HG03439 (cell line): ENCODE data around the gene KHK.

Experiments used
- ATAC-seq: cut with Tn5 transposase; IDR thresholded peaks from one replicate; pipeline ENCODE4 v1.9.1; 2021; ENCODE audit warnings: mild to moderate bottlenecking, moderate library complexity; ENCODE audit not compliant: unreplicated experiment

The KHK gene

GRCh38 chr2:27086724-27087593, at the start of gene KHK:
KHK (plus strand) TSS chr2:27086772; CDS start chr2:27087260, 488 bp downstream.
- ATAC-seq = peak; percentile 11

DNA sequence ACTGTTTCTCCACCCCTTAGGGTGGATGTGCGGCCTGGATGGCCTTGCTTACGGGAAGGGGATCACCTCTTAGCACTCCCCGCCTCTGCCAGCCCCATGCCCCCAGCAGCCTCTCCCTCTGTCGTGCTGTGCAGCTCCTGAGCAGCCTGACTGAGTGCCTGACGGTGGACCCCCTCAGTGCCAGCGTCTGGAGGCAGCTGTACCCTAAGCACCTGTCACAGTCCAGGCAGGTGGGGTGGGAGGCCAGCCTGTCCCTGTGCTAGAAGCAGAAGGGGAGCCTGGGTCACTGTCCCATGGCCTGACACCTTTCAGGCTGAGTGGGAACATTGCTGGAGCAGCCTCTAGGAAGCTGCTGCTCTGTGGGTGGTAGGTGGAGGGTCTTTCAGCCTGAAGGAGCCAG, 48.6 kb upstream of the KHK start:
- ATAC-seq = no peak

- ATAC-seq = no peak
These were observed 47.8 kb upstream of the KHK start for GRCh38 chr2:27038631-27039339.

DNA sequence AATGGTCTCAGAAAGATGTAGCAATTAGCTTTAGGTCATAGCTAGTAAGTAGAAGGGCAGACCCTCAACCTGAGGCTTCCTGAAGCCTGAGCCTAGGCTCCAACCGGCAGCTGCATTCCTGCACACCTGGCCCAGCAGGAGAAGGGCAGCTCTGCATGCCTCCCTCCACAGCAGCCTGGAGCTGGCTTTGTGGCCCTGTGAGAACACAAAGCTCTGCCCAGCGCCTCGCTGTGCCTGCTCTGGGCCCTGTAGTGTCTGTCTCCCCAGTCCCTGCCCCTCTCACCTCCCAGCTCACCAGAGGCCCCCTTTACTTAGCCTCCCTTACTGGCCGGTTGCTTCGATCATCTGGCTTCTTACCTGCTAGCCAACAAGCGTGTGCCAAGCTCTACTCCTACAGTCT, 47.1 kb upstream of the KHK start:
- ATAC-seq = no peak

DNA sequence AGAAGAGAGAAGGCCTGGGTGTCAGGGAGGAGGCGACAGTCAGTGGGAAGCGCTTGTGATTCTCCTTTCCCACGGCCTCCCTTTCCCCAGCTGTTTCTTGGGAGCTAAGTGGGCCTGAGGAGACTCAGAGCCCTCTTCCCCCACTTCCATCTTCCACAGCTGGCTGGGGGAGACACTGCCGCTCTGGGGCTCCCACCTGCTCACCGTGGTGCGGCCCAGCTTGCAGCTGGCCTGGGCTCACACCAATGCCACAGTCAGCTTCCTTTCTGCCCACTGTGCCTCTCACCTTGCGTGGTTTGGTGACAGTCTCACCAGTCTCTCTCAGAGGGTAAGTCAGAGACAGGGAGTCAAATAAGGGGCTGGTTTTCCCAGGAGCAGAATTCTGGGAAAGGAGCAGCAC, 46.7 kb upstream of the KHK start:
- no peak for ATAC-seq

DNA sequence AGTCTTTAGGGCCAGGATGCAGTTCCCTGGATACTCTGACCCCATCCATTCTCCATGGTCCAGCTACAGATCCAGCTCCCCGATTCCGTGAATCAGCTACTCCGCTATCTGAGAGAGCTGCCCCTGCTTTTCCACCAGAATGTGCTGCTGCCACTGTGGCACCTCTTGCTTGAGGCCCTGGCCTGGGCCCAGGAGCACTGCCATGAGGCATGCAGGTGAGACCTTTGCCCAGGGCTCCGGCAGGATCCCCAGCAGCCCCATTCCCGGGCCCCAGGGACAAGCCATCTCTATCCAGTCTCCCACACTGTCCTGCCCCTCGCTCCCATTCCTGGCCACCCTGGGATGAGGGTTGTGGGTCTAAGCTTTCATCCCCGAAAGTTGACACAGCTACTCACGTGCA, 46.3 kb upstream of the KHK start:
- ATAC-seq = no peak

DNA sequence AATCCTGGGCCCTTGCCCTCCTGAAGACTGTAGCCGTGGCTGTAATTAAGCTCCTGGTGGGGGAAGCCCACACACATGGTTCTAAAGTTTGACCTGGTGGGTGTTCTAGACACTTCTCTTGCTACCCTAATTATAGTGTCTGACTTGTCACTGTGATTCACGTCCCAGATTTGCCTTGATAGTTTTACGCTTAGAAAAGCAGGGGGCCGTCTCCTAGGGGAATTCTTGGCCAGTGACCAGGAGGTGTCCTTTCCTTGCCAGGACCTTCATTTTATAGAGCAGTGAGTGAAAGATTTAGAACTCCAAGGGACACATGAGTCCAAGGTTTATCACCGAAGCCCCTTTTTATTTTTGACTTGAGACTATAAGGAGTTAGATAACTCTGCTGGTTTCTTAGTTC, 44.8 kb upstream of the KHK start:
- no peak for ATAC-seq

GRCh38 chr2:27042159-27042661, 44.4 kb upstream of the KHK start:
- peak; percentile 39 for ATAC-seq

DNA sequence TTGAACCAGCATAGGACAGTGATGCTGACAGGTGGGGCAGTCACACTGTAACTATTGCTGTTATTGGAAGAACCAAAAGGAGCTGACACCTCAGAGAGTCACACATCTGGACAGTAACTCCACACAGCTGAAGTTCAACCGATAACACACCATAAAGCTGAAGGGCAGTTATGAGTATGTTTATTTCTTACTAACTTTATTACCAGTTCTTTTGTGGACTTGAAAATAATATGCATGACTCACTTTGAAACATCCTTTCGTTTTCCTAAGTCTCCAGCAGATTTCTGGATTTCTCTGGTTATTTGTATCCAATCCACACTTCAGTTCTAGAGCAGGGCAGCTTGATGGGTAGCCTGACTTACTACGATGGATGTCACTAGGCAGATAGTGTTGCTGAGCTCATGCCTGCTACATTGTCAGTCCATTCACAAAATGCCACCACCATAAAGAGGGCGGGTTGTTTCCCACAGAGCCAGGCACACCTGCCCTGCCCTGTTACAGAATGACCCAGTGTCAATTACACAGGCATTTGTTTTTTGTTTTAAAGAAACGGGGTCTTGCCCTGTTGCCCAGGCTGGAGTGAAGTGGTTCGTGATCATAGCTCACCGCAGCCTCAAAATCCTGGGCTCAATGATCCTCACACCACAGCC, 43.5 kb upstream of the KHK start:
- no peak for ATAC-seq

DNA sequence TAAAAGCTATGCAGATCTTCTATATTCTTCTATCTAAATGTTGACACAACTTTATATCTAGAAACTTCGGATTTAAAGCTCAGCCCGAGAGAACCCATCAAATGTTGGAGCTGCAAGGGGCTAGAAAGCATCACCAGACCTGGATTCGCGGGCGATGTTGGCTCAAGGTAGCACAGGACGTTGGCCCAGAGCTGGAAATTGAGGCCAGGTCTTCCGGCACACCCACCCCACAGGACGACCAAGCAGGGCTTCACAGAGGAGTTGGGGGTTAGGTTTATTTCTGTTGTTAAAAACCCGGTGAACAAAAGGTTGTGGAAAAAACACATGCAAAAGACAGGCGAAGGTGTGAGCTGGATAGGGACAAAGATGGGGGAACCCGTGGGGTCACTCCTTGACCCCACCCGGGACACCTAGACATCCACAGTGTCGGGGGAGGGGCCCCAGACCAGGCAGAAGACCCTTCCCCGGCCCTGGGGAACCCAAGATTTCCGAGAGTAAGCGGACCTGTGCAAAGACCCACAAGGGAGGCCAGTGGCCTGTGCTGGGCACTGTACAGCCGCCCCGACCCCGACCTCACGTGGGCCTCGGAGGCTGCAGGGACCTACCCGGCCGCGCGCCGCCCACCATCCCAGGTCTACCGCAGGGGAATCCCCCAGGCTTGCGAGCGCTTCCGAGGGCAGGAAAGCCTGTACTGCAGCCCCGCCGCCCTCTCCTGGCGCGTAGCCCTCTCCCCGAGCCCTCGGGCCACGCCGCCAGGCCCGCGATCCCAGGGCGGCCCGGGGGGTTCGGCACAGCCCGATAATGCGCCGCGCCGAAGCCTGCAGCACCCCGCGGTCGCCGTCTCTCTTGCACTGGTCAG, 36.9 kb upstream of the KHK start:
- peak; percentile 17 for ATAC-seq

DNA sequence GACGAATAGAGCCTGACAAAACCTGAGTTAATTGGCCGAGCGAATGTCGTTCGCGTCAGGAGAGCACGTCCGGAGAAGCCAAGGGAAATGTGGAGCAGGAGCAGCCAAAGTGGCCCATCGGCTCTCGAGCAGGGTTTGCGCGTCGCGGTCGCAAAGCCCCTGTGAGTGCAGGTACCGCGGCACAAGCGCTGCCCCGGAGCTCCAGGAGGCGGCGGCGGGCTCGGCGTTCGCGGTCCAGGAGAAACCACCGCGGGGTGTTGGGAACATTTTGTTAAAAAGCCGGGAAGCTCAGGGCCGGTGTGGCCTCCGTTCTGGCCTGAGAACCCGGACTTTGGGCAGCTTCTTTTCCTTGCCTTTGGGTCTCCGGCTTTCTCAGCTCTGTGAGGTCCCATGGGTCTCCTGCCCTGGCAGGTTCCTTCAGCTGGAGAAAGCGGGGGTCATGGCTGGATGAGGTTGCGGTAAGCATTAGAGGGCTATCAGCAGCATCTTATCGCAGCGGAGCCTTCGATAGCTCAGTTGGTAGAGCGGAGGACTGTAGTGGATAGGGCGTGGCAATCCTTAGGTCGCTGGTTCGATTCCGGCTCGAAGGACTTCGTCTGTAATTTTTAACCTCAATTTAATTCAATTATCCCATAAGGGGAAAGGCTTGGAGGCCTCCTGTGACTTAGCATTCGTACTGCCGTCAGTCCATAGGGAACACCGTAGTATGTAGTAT, 36.1 kb upstream of the KHK start:
- peak; percentile 54 for ATAC-seq

DNA sequence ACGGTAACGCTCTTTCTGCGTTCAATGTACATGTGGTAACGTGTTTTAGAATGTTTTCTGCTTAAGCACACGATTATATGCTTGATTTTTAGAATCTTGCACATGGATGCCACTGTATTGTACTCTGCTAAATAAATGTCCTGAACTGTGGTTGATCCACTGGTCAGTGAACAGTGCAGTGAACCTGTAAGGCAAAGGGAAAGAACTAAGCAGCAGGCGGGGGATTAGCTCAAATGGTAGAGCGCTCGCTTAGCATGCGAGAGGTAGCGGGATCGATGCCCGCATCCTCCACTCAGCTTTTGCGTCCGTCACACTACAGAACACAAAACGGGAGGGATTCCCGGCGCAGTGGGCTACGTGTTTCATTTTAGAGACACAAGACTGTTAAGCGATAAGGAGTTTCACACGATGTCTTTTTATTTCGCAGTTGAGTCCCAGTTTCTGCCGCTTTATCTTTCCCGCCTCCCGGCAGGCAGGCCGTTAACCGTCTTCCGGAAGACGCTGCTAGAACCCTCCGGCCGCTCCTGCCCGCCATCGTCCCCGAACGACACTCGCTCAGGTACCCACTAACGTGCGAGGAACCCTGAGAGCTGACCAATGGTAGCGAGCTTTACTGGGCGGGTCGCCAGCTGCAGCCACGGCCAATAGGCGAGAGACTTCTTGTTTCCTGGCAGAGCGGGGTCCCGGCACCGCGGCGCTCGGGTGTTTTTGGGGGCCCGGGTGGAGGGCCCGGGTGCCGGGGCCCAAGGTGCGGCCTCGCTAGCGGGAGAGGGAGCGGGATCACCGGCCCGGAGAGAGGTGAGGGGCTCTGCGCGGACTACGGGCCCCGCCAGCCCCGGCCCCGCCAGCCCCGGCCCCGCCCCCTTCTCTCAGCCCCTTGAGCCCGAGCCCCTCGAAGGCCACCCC, 35.3 kb upstream of the KHK start, which contains the start of gene AGBL5:
Gene AGBL5 (plus strand): TSS at position 673 of the 906 bp plus-strand sequence. CDS start 1,291 bp downstream, outside the sequence.
- ATAC-seq = peak; percentile 71

DNA sequence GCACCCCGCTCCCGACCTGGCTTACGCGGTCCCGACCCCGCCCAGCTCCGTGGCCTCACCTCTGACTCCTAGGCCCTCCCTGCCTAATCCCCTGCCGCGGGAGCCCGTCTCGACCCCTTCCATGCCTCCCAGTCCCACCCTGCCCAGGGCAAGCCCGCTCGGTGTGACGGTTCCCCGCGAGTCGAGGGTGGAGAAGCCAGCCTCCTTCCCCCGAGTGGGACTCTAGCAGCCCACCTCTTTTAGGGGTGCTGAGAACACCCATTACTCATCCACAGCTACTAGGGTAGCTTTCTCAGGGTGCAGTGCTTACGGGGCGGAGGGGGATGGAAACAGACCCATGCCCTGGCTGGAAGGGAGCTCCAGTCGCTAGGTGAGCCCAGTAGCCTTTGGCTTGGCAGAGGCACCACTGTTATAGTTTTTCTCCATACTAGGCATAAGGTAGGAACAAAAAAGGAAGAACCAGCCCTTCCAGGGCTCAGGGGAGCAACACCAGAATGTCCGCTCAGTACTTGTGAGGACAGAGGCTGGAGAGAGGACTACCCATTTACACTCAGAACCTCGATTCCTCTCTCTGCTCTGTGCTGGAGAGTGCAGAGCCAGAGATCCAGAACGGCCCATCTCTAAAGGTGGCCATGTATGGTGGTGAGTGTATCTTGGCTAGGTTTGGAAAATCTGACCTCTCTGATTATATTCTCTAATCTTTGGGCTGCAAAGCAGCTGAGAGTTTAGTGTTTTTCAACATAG, 34.5 kb upstream of the KHK start:
- ATAC-seq = no peak

GRCh38 chr2:27053321-27053720, 33.3 kb upstream of the KHK start:
- ATAC-seq = no peak

DNA sequence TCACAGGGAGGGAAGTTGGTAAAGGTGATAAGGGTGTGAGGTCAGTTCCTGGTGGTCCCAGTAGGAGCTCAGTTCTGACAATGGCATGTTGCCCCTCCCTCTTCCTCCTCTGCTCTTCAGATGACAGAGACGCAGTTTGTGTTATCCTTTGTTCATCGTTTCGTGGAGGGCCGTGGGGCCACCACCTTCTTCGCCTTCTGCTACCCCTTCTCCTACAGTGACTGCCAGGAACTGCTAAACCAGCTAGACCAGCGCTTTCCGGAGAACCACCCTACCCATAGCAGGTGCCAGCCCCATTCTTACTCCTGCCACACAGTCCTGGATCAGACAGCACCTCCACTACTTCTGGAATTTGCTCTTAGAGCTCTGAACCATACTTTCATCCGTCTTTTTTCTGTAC, 32.8 kb upstream of the KHK start:
- ATAC-seq = no peak

GRCh38 chr2:27054721-27055120, 31.9 kb upstream of the KHK start:
- no peak for ATAC-seq

GRCh38 chr2:27057184-27057583, 29.4 kb upstream of the KHK start:
- no peak for ATAC-seq

GRCh38 chr2:27058210-27058609, 28.4 kb upstream of the KHK start:
- no peak for ATAC-seq
